ENCODE measurements around the gene PDE1A. TPM values are rescaled to one million over a fixed set of nuclear protein-coding genes. Genes with fewer than 3 reads are reported as not detected.

PDE1A gene
- total RNA-seq, 1 experiment from 2014 or later = not detected

GRCh38 chr2:182447863-182448262 lies 21.0 kb upstream of the PDE1A start:
- Histone ChIP-seq H3K36me3 (ENCODE audit: low read depth, low read length) (no peaks in the 10 kb centered on the region), H3K9ac (ENCODE audit: low read length) (no peak overlapping the region), H3K79me2 (ENCODE audit: low read length) (no peaks in the 10 kb centered on the region), H3K4me2 (ENCODE audit: low read length) (no peak overlapping the region), H3K9me2 (replicated peaks; ENCODE audit: low read length) (no peaks in the 10 kb centered on the region), H4K20me1 (ENCODE audit: low read length) (no peaks in the 10 kb centered on the region), H3K4me1 (ENCODE audit: insufficient read depth, low read length) (no peaks in the 10 kb centered on the region), H3K4me3 (ENCODE audit: low read length) (no peak overlapping the region), H3K9me3 (ENCODE audit: low read length) (no peaks in the 10 kb centered on the region), H3K27ac (ENCODE audit: low read length) (no peak overlapping the region), H3F3A (ENCODE audit: low read length, unreplicated experiment) (no peaks in the 10 kb centered on the region), H2AFZ (ENCODE audit: low read length) (no peak overlapping the region), H3K27me3 (ENCODE audit: low read length) (peaks cover 14% of the 10 kb centered on the region; the same call in 1 of the 2 replicates)
- no TSS peak for BruUV-seq (replicated peaks)
- intact Hi-C loops (cut with micrococcal nuclease) = no loop called here
- ChIA-PET POLR2A (ENCODE audit: unreplicated experiment) (no interaction called here), CTCF (no interaction called here)
- TF ChIP-seq EZH2 (IDR thresholded peaks at IDR 0.05; ENCODE audit: low read length, unreplicated experiment) (no peak), EZH2phosphoT487 (IDR thresholded peaks at IDR 0.05; ENCODE audit: borderline replicate concordance, low read length) (no peak), CTCF (conservative IDR thresholded peaks at IDR 0.05; ENCODE audit: low read depth, low read length) (no peak)
- no peak for ATAC-seq
- no peak for DNase-seq

DNA sequence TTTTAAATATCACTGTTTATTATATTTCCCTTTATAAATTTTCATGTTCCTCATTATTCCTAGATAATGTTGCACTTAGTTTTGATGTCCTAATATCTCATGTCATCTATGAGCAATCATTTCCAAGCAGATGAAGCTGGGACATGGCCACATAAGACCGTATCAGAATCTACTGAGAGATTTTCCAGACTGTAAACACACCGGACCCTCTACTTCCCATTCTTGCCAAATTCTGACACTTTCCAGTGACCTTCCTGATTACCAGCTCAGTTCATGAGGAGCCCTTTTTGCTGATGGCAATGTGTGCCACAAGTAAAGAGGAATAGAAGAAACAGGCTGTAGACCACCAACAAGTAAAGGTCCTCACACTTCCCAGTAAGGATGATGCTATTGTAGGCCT lies 20.3 kb upstream of the PDE1A start:
- Histone ChIP-seq H3K27me3 (ENCODE audit: low read length) (peaks cover 14% of the 10 kb centered on the region; the same call in 1 of the 2 replicates), H3K27ac (ENCODE audit: low read length) (no peak overlapping the region), H3K79me2 (ENCODE audit: low read length) (no peaks in the 10 kb centered on the region), H3F3A (ENCODE audit: low read length, unreplicated experiment) (no peaks in the 10 kb centered on the region), H3K4me3 (ENCODE audit: low read length) (no peak overlapping the region), H2AFZ (ENCODE audit: low read length) (no peak overlapping the region), H3K9ac (ENCODE audit: low read length) (no peak overlapping the region), H3K9me3 (ENCODE audit: low read length) (no peaks in the 10 kb centered on the region), H3K9me2 (replicated peaks; ENCODE audit: low read length) (no peaks in the 10 kb centered on the region), H3K4me2 (ENCODE audit: low read length) (no peak overlapping the region), H4K20me1 (ENCODE audit: low read length) (no peaks in the 10 kb centered on the region), H3K4me1 (ENCODE audit: insufficient read depth, low read length) (no peaks in the 10 kb centered on the region), H3K36me3 (ENCODE audit: low read depth, low read length) (no peaks in the 10 kb centered on the region)
- CTCF ChIA-PET = no interaction called here
- BruUV-seq (replicated peaks) = no TSS peak
- DNase-seq = no peak
- TF ChIP-seq EZH2 (IDR thresholded peaks at IDR 0.05; ENCODE audit: low read length, unreplicated experiment) = no peak
- TF ChIP-seq EZH2phosphoT487 (IDR thresholded peaks at IDR 0.05; ENCODE audit: borderline replicate concordance, low read length) = no peak
- no peak for TF ChIP-seq CTCF (conservative IDR thresholded peaks at IDR 0.05; ENCODE audit: low read depth, low read length)
- ATAC-seq = no peak
- intact Hi-C loops (cut with micrococcal nuclease) = no loop called here
- POLR2A ChIA-PET (ENCODE audit: unreplicated experiment) = no interaction called here

GRCh38 chr2:182446087-182446486 lies 19.3 kb upstream of the PDE1A start:
- BruUV-seq (replicated peaks) = no TSS peak
- ATAC-seq (no peak), DNase-seq (no peak)
- ChIA-PET CTCF (no interaction called here), POLR2A (ENCODE audit: unreplicated experiment) (no interaction called here)
- Histone ChIP-seq H3K9me2 (replicated peaks; ENCODE audit: low read length) (no peaks in the 10 kb centered on the region), H3K36me3 (ENCODE audit: low read depth, low read length) (no peaks in the 10 kb centered on the region), H3K27ac (ENCODE audit: low read length) (no peak overlapping the region), H4K20me1 (ENCODE audit: low read length) (no peaks in the 10 kb centered on the region), H3K9ac (ENCODE audit: low read length) (no peak overlapping the region), H2AFZ (ENCODE audit: low read length) (no peak overlapping the region), H3K4me3 (ENCODE audit: low read length) (no peak overlapping the region), H3K4me2 (ENCODE audit: low read length) (no peak overlapping the region), H3F3A (ENCODE audit: low read length, unreplicated experiment) (no peaks in the 10 kb centered on the region), H3K9me3 (ENCODE audit: low read length) (no peaks in the 10 kb centered on the region), H3K27me3 (ENCODE audit: low read length) (peaks cover 14% of the 10 kb centered on the region; the same call in 1 of the 2 replicates), H3K4me1 (ENCODE audit: insufficient read depth, low read length) (no peaks in the 10 kb centered on the region), H3K79me2 (ENCODE audit: low read length) (no peaks in the 10 kb centered on the region)
- intact Hi-C loops (cut with micrococcal nuclease) = no loop called here
- no peak for TF ChIP-seq EZH2phosphoT487 (IDR thresholded peaks at IDR 0.05; ENCODE audit: borderline replicate concordance, low read length)
- no peak for TF ChIP-seq EZH2 (IDR thresholded peaks at IDR 0.05; ENCODE audit: low read length, unreplicated experiment)
- TF ChIP-seq CTCF (conservative IDR thresholded peaks at IDR 0.05; ENCODE audit: low read depth, low read length) = no peak

All from PC-3 (cell line).